ENCODE results near the gene PTGR3.

GRCh38 chr18:75192899-75193298 is 16.0 kb downstream of the PTGR3 start:
- TF ChIP-seq EZH2 (IDR thresholded peaks at IDR 0.05; ENCODE audit: borderline replicate concordance, low read depth, low read length, poor library complexity, severe bottlenecking), result no peak
- TF ChIP-seq CTCF (conservative IDR thresholded peaks at IDR 0.05; ENCODE audit: low read depth, low read length), result no peak

Data from A673 (cell line).